HEK293 (cell line): ENCODE results near the gene SLC39A7.

Experiments used
- CTCF ChIP-seq: fragments of 450-650 bp; formaldehyde crosslinking; IDR thresholded peaks from 2 replicates; pipeline ENCODE4 v1.5.1; 2016; ENCODE audit warnings: missing biosample characterization, missing genetic modification characterization
- TRIM28 ChIP-seq: IDR thresholded peaks from 2 replicates; pipeline ENCODE4 v1.6.1; 2011; ENCODE audit warnings: low read length, control low read depth, borderline replicate concordance
- ZBTB11 ChIP-seq: fragments of 450-650 bp; formaldehyde crosslinking; conservative IDR thresholded peaks from 2 replicates; pipeline ENCODE4 v1.5.1; 2016; ENCODE audit warnings: low read depth, missing biosample characterization, missing genetic modification characterization
- ZBTB26 ChIP-seq: fragments of 450-650 bp; formaldehyde crosslinking; optimal IDR thresholded peaks from 2 replicates; pipeline ENCODE3; 2016; ENCODE audit warnings: missing biosample characterization, mild to moderate bottlenecking, missing genetic modification characterization
- ZBTB49 ChIP-seq: fragments of 450-650 bp; formaldehyde crosslinking; IDR thresholded peaks from 2 replicates; pipeline ENCODE4 v1.5.1; 2016; ENCODE audit warnings: missing biosample characterization, missing genetic modification characterization, low read depth
- ZBTB7A ChIP-seq: fragments of 450-650 bp; formaldehyde crosslinking; IDR thresholded peaks from 2 replicates; pipeline ENCODE4 v1.5.1; 2016; ENCODE audit warnings: low read depth, missing biosample characterization, missing genetic modification characterization
- ZEB2 ChIP-seq: fragments of 450-650 bp; formaldehyde crosslinking; IDR thresholded peaks from 2 replicates; pipeline ENCODE4 v1.5.1; 2016; ENCODE audit warnings: missing biosample characterization, missing genetic modification characterization
- ZNF121 ChIP-seq: fragments of 450-650 bp; formaldehyde crosslinking; IDR thresholded peaks from 2 replicates; pipeline ENCODE4 v1.5.1; 2016; ENCODE audit warnings: missing biosample characterization, missing genetic modification characterization
- ZNF311 ChIP-seq: fragments of 450-650 bp; formaldehyde crosslinking; IDR thresholded peaks from 2 replicates; pipeline ENCODE4 v1.5.1; 2017; ENCODE audit warnings: missing biosample characterization, missing genetic modification characterization, borderline replicate concordance
- ZNF335 ChIP-seq: fragments of 450-650 bp; formaldehyde crosslinking; conservative IDR thresholded peaks from 2 replicates; pipeline ENCODE4 v1.5.1; 2016; ENCODE audit warnings: missing biosample characterization, missing genetic modification characterization
- ZNF501 ChIP-seq: fragments of 450-650 bp; formaldehyde crosslinking; IDR thresholded peaks from 2 replicates; pipeline ENCODE4 v1.5.1; 2016; ENCODE audit warnings: missing biosample characterization, missing genetic modification characterization

- TF ChIP-seq CTCF (no peak), ZNF311 (tag by site-specific recombination) (no peak), ZNF121 (tag by site-specific recombination) (no peak), TRIM28 (no peak), ZNF335 (tag by site-specific recombination) (no peak), ZEB2 (tag by site-specific recombination) (no peak), ZBTB11 (tag by site-specific recombination) (no peak), ZNF501 (no peak), ZBTB26 (tag by site-specific recombination) (no peak), ZBTB7A (tag by site-specific recombination) (no peak), ZBTB49 (tag by site-specific recombination) (no peak)
Measured at GRCh38 chr6:33215271-33216116, 14.8 kb downstream of the SLC39A7 start.
